HCT116 (cell line): ENCODE data around the gene LDLRAD4. TPM values are rescaled to one million over a fixed set of nuclear protein-coding genes. Genes with fewer than 3 reads are reported as not detected.

Experiments
- ATAC-seq: fragments of 200-7000 bp; cut with Tn5 transposase; 2 replicates; pipeline ENCODE4 v1.9.1; 2020; ENCODE audit warnings: mild to moderate bottlenecking, moderate library complexity
- BruUV-seq: library from RNA; stranded (reverse); fragments of 400-500 nt; replicated peaks from 2 replicates; lab custom pipeline; 2021; lab: Mats Ljungman, UMichigan
- CTCF ChIA-PET: fragments of 300-600 bp; sonication (Branson Sonifier 250); formaldehyde crosslinking; loops from one replicate; lab custom pipeline; 2021; ENCODE audit warnings: antibody characterized with exemption; lab: Charles Lee
- POLR2A ChIA-PET: fragments of 300-600, 350-600 bp; sonication (Branson Sonifier 250); formaldehyde crosslinking; loops from one replicate; lab custom pipeline; 2021; ENCODE audit warnings: antibody characterized with exemption; lab: Charles Lee
- RAD21 ChIA-PET, 2 experiments: fragments of 300-600 bp; sonication (Branson Sonifier 250); formaldehyde crosslinking; loops; one replicate each; lab custom pipeline; 2023; ENCODE audit warnings: low total read pairs in 2 of 2; ENCODE audit not compliant: uncharacterized antibody in 2 of 2, unreplicated experiment in 2 of 2, low non-redundant PET in 1 of 2; lab: Charles Lee
- DNase-seq: peaks from one replicate; pipeline ENCODE4 v3.0.0-alpha.2; 2010; ENCODE audit warnings: low read depth, low spot score
- H2AFZ ChIP-seq: fragments of 200-600 bp; shearing (Covaris generic), sonication (generic); 2 replicates; pipeline ENCODE4 v1.6.1; 2017; ENCODE audit warnings: low read depth, mixed run types, mixed read lengths, antibody characterized with exemption, low read length; ENCODE audit not compliant: poor library complexity, severe bottlenecking
- H3K27ac ChIP-seq: 2 replicates; pipeline ENCODE4 v1.5.1; 2012; ENCODE audit warnings: low read depth, low read length
- H3K27me3 ChIP-seq: fragments of 200-600 bp; sonication (generic); 2 replicates; pipeline ENCODE4 v1.6.1; 2016; ENCODE audit warnings: mixed run types, low read length, mixed read lengths; ENCODE audit not compliant: insufficient read depth
- H3K36me3 ChIP-seq, 2 experiments: fragments of 200-500 bp in 1 of 2; fragments of 200-600 bp in 1 of 2; sonication (Bioruptor generic) in 1 of 2; sonication (generic) in 1 of 2; 2 replicates each; pipeline versions ENCODE4 v1.5.1 to v1.6.1; 2014 to 2016; ENCODE audit warnings: low read length in 2 of 2, inconsistent platforms in 1 of 2, mixed read lengths in 1 of 2, mixed run types in 1 of 2; ENCODE audit not compliant: insufficient read depth in 2 of 2, control insufficient read depth in 1 of 2
- H3K4me1 ChIP-seq, 2 experiments: fragments of 200-600 bp in 1 of 2; sonication (generic) in 1 of 2; 2 replicates each; pipeline versions ENCODE4 v1.5.1 to v1.6.1; 2012 to 2017; ENCODE audit warnings: low read length in 2 of 2, inconsistent platforms in 1 of 2, mild to moderate bottlenecking in 1 of 2, mixed read lengths in 1 of 2, mixed run types in 1 of 2, moderate library complexity in 1 of 2; ENCODE audit not compliant: insufficient read depth in 2 of 2, control insufficient read depth in 1 of 2
- H3K4me2 ChIP-seq: fragments of 200-600 bp; sonication (generic); 2 replicates; pipeline ENCODE4 v1.6.1; 2017; ENCODE audit warnings: mixed run types, low read length, mixed read lengths
- H3K4me3 ChIP-seq, 2 experiments: fragments of 200-600 bp in 1 of 2; sonication (generic) in 1 of 2; replicated peaks in 1 of 2; 2 replicates each; pipeline ENCODE4 v1.5.1; 2011 to 2016; ENCODE audit warnings: low read length in 2 of 2, control low read depth in 1 of 2, low read depth in 1 of 2, mild to moderate bottlenecking in 1 of 2, mixed read lengths in 1 of 2, mixed run types in 1 of 2
- H3K79me2 ChIP-seq: fragments of 200-600 bp; sonication (generic); 2 replicates; pipeline ENCODE4 v1.6.1; 2017; ENCODE audit warnings: mild to moderate bottlenecking, mixed run types, low read length, moderate library complexity, mixed read lengths; ENCODE audit not compliant: insufficient read depth
- H3K9ac ChIP-seq: fragments of 200-600 bp; sonication (generic); 2 replicates; pipeline ENCODE4 v1.6.1; 2016; ENCODE audit warnings: low read length, mixed read lengths
- H3K9me2 ChIP-seq: fragments of 200-600 bp; sonication (generic), shearing (Covaris generic); 2 replicates; pipeline ENCODE4 v1.6.1; 2017; ENCODE audit warnings: mixed run types, mild to moderate bottlenecking, moderate library complexity; ENCODE audit not compliant: insufficient read depth
- H3K9me3 ChIP-seq, 2 experiments: fragments of 200-500 bp in 1 of 2; fragments of 200-600 bp in 1 of 2; sonication (Bioruptor generic) in 1 of 2; sonication (generic) in 1 of 2; 2 replicates each; pipeline ENCODE4 v1.6.1; 2014 to 2017; ENCODE audit warnings: low read length in 2 of 2, mixed read lengths in 2 of 2, inconsistent platforms in 1 of 2, low read depth in 1 of 2, mild to moderate bottlenecking in 1 of 2, mixed run types in 1 of 2, moderate library complexity in 1 of 2; ENCODE audit not compliant: control insufficient read depth in 1 of 2, insufficient read depth in 1 of 2
- H4K20me1 ChIP-seq: fragments of 200-600 bp; sonication (generic), shearing (Covaris generic); 2 replicates; pipeline ENCODE4 v1.6.1; 2017; ENCODE audit warnings: mixed run types, mild to moderate bottlenecking, moderate library complexity; ENCODE audit not compliant: insufficient read depth
- CEBPB ChIP-seq: IDR thresholded peaks from 2 replicates; pipeline ENCODE4 v1.6.1; 2012; ENCODE audit warnings: low read depth
- EGR1 ChIP-seq: IDR thresholded peaks from 2 replicates; pipeline ENCODE4 v1.6.1; 2012; ENCODE audit warnings: low read depth
- ELF1 ChIP-seq: IDR thresholded peaks from 2 replicates; pipeline ENCODE4 v1.6.1; 2012; ENCODE audit warnings: low read depth, borderline replicate concordance
- SP1 ChIP-seq: IDR thresholded peaks from 2 replicates; pipeline ENCODE4 v1.6.1; 2012; ENCODE audit warnings: low read depth
- TCF7L2 ChIP-seq: IDR thresholded peaks from 2 replicates; pipeline ENCODE4 v1.7.0; 2011; ENCODE audit warnings: borderline replicate concordance, inconsistent platforms; ENCODE audit not compliant: insufficient read depth, insufficient read length; ENCODE audit errors: extremely low read depth
- YY1 ChIP-seq: IDR thresholded peaks from 2 replicates; pipeline ENCODE4 v1.6.1; 2011; ENCODE audit warnings: low read length, low read depth, moderate library complexity, mild to moderate bottlenecking; ENCODE audit not compliant: insufficient replicate concordance; ENCODE audit errors: extremely low read depth
- ZNF274 ChIP-seq: fragments of 200-500 bp; sonication (Bioruptor generic); IDR thresholded peaks from 2 replicates; pipeline ENCODE4 v1.6.1; 2014; ENCODE audit warnings: mild to moderate bottlenecking, low read depth, low read length, inconsistent platforms
- intact Hi-C: fragments of 100-400 bp; cut with micrococcal nuclease; formaldehyde crosslinking; loops from 2 replicates; pipeline ENCODE4 v1.10.0; 2022
- total RNA-seq: library from RNA; stranded (reverse); gene quantifications from one replicate; pipeline ENCODE4 v1.2.1, GENCODE V29; 2021; ENCODE audit not compliant: unreplicated experiment
- TF ChIP-seq, protein P1 (sequence below), 3 experiments: fragments of 200-600 bp in 1 of 3; sonication (generic) in 1 of 3; IDR thresholded peaks in 2 of 3; conservative IDR thresholded peaks in 1 of 3; 2 replicates each; pipeline ENCODE4 v1.5.1; 2012 to 2017; ENCODE audit warnings: low read depth in 2 of 3, low read length in 2 of 3, antibody characterized with exemption in 1 of 3, borderline replicate concordance in 1 of 3, control low read depth in 1 of 3, mild to moderate bottlenecking in 1 of 3, mixed read lengths in 1 of 3, mixed run types in 1 of 3, moderate library complexity in 1 of 3; ENCODE audit not compliant: insufficient read depth in 1 of 3
- TF ChIP-seq, protein P2 (sequence below): IDR thresholded peaks from 2 replicates; pipeline ENCODE4 v1.6.1; 2012

The LDLRAD4 gene
- total RNA-seq, 1 experiment from 2014 or later: 1.2 TPM

- BruUV-seq: no TSS peak
- H3K4me3 ChIP-seq: no peak overlapping the region
- TF ChIP-seq SP1 (no peak), TCF7L2 (no peak), EGR1 (no peak), ELF1 (no peak), CEBPB (no peak), YY1 (no peak), ZNF274 (no peak)
- TF ChIP-seq, protein P1, sequence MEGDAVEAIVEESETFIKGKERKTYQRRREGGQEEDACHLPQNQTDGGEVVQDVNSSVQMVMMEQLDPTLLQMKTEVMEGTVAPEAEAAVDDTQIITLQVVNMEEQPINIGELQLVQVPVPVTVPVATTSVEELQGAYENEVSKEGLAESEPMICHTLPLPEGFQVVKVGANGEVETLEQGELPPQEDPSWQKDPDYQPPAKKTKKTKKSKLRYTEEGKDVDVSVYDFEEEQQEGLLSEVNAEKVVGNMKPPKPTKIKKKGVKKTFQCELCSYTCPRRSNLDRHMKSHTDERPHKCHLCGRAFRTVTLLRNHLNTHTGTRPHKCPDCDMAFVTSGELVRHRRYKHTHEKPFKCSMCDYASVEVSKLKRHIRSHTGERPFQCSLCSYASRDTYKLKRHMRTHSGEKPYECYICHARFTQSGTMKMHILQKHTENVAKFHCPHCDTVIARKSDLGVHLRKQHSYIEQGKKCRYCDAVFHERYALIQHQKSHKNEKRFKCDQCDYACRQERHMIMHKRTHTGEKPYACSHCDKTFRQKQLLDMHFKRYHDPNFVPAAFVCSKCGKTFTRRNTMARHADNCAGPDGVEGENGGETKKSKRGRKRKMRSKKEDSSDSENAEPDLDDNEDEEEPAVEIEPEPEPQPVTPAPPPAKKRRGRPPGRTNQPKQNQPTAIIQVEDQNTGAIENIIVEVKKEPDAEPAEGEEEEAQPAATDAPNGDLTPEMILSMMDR (IDR thresholded peaks at IDR 0.05 in 2 of 3, conservative IDR thresholded peaks at IDR 0.05 in 1 of 3; ENCODE audit: borderline replicate concordance in 1 of 3, insufficient read depth in 1 of 3, low read depth in 2 of 3, low read length in 2 of 3): no peak
- TF ChIP-seq, protein P2, sequence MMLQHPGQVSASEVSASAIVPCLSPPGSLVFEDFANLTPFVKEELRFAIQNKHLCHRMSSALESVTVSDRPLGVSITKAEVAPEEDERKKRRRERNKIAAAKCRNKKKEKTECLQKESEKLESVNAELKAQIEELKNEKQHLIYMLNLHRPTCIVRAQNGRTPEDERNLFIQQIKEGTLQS: no peak
- no peak overlapping the region for H2AFZ ChIP-seq
- DNase-seq: no peak
- intact Hi-C loops: no loop called here
- no peaks in the 10 kb centered on the region for H3K36me3 ChIP-seq
- ChIA-PET RAD21 (no interaction called here), POLR2A (no interaction called here), CTCF (no interaction called here)
- no peak overlapping the region for H3K4me2 ChIP-seq
- no peaks in the 10 kb centered on the region for H3K4me1 ChIP-seq
- H3K79me2 ChIP-seq: no peaks in the 10 kb centered on the region
- no peaks in the 10 kb centered on the region for H3K9me2 ChIP-seq
- H3K27me3 ChIP-seq: peaks cover 3% of the 10 kb centered on the region; the same call in 1 of the 2 replicates
- ATAC-seq: no peak
- no peak overlapping the region for H3K9ac ChIP-seq
- H3K9me3 ChIP-seq: no peaks in the 10 kb centered on the region
- no peaks in the 10 kb centered on the region for H4K20me1 ChIP-seq
- H3K27ac ChIP-seq: no peak overlapping the region
Observed at GRCh38 chr18:13276530-13277520, 58.3 kb downstream of the LDLRAD4 start.
